IMR-90 (cell line): Measurements from ENCODE around the gene MAP6.

ENCODE experiments used
- BHLHE40 ChIP-seq: fragments of 150-350 bp; IDR thresholded peaks from 2 replicates; pipeline ENCODE4 v1.6.1; 2016; ENCODE audit warnings: mild to moderate bottlenecking, low read depth, low read length
- CEBPB ChIP-seq: IDR thresholded peaks from 2 replicates; pipeline ENCODE4 v1.6.1; 2012; ENCODE audit warnings: low read depth, low read length, improper control_type of control experiment
- ELK1 ChIP-seq: fragments of 150-350 bp; IDR thresholded peaks from 2 replicates; pipeline ENCODE4 v1.6.1; 2016; ENCODE audit warnings: low read depth, mild to moderate bottlenecking, low read length, moderate library complexity, borderline replicate concordance
- POLR2A ChIP-seq: IDR thresholded peaks from 2 replicates; pipeline ENCODE4 v1.6.1; 2012; ENCODE audit warnings: mild to moderate bottlenecking, low read depth, low read length
- RFX5 ChIP-seq: IDR thresholded peaks from 2 replicates; pipeline ENCODE4 v1.8.0; 2012; ENCODE audit warnings: low read depth, mild to moderate bottlenecking, low read length, moderate library complexity
- SMC3 ChIP-seq: fragments of 150-350 bp; IDR thresholded peaks from 2 replicates; pipeline ENCODE4 v1.6.1; 2016; ENCODE audit warnings: low read depth, mild to moderate bottlenecking, antibody characterized with exemption, low read length, moderate library complexity
- TF ChIP-seq, protein P1 (sequence below): conservative IDR thresholded peaks from 2 replicates; pipeline ENCODE4 v1.5.1; 2012; ENCODE audit warnings: mild to moderate bottlenecking, low read depth, low read length, improper control_type of control experiment

DNA sequence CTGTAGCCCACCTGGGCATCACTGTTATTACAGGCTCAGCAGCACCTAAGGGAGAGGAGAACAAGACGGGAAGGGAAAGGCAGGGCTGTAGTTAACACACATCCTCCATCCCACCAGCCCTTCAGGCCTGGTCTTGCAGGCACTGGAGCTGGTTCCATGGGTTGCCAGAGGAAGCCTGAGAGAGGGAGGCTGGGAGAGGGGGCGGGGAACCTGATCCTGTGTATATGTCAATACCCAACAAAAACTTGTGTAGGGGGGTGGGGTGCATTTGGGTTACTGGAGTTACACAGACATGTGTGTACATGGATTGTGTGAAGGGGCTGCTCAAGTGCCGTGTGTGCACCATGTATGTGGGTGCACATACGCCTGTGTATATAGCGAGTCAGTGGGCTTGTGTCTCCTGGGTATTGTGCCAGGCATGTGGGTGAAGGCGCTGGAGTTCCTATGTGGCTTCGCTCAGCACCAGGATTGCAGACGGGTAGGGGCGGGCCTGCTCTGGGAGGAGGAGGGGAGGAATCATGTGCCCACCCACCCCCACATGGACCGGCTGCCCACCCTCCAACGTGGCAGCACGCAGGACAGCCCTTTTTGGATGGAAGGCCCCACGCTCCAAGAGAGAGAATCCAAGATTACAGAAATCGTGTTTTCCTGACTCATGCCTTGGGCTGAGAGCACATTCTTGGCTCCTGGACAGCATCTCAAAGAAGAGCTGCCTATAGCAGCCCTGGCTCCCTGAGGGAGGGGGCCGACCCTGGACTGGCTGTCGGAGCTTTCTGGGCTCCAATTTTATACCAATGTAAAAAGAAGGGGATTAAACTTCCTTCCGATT lies 111.0 kb downstream of the MAP6 start:
- TF ChIP-seq, protein P1, sequence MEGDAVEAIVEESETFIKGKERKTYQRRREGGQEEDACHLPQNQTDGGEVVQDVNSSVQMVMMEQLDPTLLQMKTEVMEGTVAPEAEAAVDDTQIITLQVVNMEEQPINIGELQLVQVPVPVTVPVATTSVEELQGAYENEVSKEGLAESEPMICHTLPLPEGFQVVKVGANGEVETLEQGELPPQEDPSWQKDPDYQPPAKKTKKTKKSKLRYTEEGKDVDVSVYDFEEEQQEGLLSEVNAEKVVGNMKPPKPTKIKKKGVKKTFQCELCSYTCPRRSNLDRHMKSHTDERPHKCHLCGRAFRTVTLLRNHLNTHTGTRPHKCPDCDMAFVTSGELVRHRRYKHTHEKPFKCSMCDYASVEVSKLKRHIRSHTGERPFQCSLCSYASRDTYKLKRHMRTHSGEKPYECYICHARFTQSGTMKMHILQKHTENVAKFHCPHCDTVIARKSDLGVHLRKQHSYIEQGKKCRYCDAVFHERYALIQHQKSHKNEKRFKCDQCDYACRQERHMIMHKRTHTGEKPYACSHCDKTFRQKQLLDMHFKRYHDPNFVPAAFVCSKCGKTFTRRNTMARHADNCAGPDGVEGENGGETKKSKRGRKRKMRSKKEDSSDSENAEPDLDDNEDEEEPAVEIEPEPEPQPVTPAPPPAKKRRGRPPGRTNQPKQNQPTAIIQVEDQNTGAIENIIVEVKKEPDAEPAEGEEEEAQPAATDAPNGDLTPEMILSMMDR, result no peak
- peak; percentile 36; the same call in 1 of the 2 replicates for TF ChIP-seq POLR2A
- no peak for TF ChIP-seq CEBPB
- no peak for TF ChIP-seq RFX5
- peak; percentile 58; the same call in 1 of the 2 replicates for TF ChIP-seq BHLHE40
- TF ChIP-seq ELK1, result no peak
- TF ChIP-seq SMC3, result no peak
